SU-DHL-6 (cell line): Measurements from ENCODE around the gene GDI2.

Source experiments
- H2AFZ ChIP-seq: fragments of 200-600 bp; sonication (generic); 2 replicates; pipeline ENCODE4 v1.6.1; 2014; ENCODE audit warnings: low read depth, mild to moderate bottlenecking, moderate library complexity, mixed read lengths, antibody characterized with exemption, low read length; ENCODE audit not compliant: severe bottlenecking
- H3F3A ChIP-seq: fragments of 200-600 bp; shearing (Covaris generic); 2 replicates; pipeline ENCODE4 v1.6.0; 2016; ENCODE audit warnings: antibody characterized with exemption, mild to moderate bottlenecking; ENCODE audit not compliant: insufficient read depth
- H3K27ac ChIP-seq: fragments of 200-600 bp; sonication (generic); 2 replicates; pipeline ENCODE4 v1.5.1; 2016; ENCODE audit warnings: low read depth, mild to moderate bottlenecking, low read length, moderate library complexity, mixed read lengths
- H3K27me3 ChIP-seq: fragments of 200-600 bp; sonication (generic), shearing (Covaris generic); 2 replicates; pipeline ENCODE4 v1.6.0; 2014; ENCODE audit warnings: mild to moderate bottlenecking, low read length
- H3K36me3 ChIP-seq: fragments of 200-600 bp; sonication (generic); 2 replicates; pipeline ENCODE4 v1.6.1; 2014; ENCODE audit warnings: mild to moderate bottlenecking, low read length, mixed read lengths
- H3K4me2 ChIP-seq: fragments of 300-600, 200-600 bp; shearing (Covaris generic), sonication (generic); 2 replicates; pipeline ENCODE4 v1.6.0; 2014; ENCODE audit warnings: low read length, low read depth, mild to moderate bottlenecking; ENCODE audit not compliant: poor library complexity, severe bottlenecking
- H3K4me3 ChIP-seq: fragments of 200-600 bp; sonication (generic); 2 replicates; pipeline ENCODE4 v1.5.1; 2014; ENCODE audit warnings: antibody characterized with exemption, low read length, mild to moderate bottlenecking, mixed read lengths; ENCODE audit not compliant: insufficient read depth, poor library complexity, severe bottlenecking
- H3K79me2 ChIP-seq: fragments of 200-600 bp; sonication (generic); 2 replicates; pipeline ENCODE4 v1.6.1; 2014; ENCODE audit warnings: mild to moderate bottlenecking, low read length, moderate library complexity; ENCODE audit not compliant: insufficient read depth
- H3K9ac ChIP-seq: fragments of 200-600 bp; sonication (generic); 2 replicates; pipeline ENCODE4 v1.7.0; 2014; ENCODE audit warnings: mild to moderate bottlenecking, low read length
- H3K9me2 ChIP-seq: fragments of 200-600 bp; sonication (generic); replicated peaks from 2 replicates; pipeline ENCODE4 v1.6.1; 2014; ENCODE audit warnings: low read length; ENCODE audit not compliant: insufficient read depth
- H3K9me3 ChIP-seq: fragments of 200-600 bp; sonication (generic); 2 replicates; pipeline ENCODE4 v1.6.1; 2014; ENCODE audit warnings: low read length, mixed read lengths; ENCODE audit not compliant: insufficient read depth
- H4K20me1 ChIP-seq: fragments of 200-600 bp; sonication (generic); 2 replicates; pipeline ENCODE4 v1.6.1; 2014; ENCODE audit warnings: low read depth, mild to moderate bottlenecking, antibody characterized with exemption, low read length, moderate library complexity, mixed read lengths
- CTCF ChIP-seq: fragments of 200-600 bp; sonication (generic); IDR thresholded peaks from one replicate; pipeline ENCODE4 v1.5.1; 2017; ENCODE audit warnings: antibody characterized with exemption, mild to moderate bottlenecking, low read length, moderate library complexity; ENCODE audit not compliant: insufficient read depth, poor library complexity, severe bottlenecking
- EZH2phosphoT487 ChIP-seq: fragments of 200-600 bp; sonication (generic), shearing (Covaris generic); conservative IDR thresholded peaks from 2 replicates; pipeline ENCODE4 v1.6.1; 2018; ENCODE audit warnings: mild to moderate bottlenecking, antibody characterized with exemption, low read length, moderate library complexity, mixed read lengths

Gene GDI2

GRCh38 chr10:5817322-5818047, 4.3 kb upstream of the GDI2 start:
- Histone ChIP-seq H3K4me2 (no peak overlapping the region), H4K20me1 (no peaks in the 10 kb centered on the region), H3K27ac (no peak overlapping the region), H3K36me3 (no peaks in the 10 kb centered on the region; the same call in 1 of the 2 replicates), H3F3A (peaks cover 16% of the 10 kb centered on the region), H3K4me3 (no peak overlapping the region), H2AFZ (no peak overlapping the region), H3K9me2 (no peaks in the 10 kb centered on the region), H3K79me2 (peaks cover 23% of the 10 kb centered on the region), H3K9ac (no peak overlapping the region), H3K9me3 (no peaks in the 10 kb centered on the region), H3K27me3 (no peaks in the 10 kb centered on the region)
- TF ChIP-seq EZH2phosphoT487, result no peak
- no peak for TF ChIP-seq CTCF

GRCh38 chr10:5816170-5816569, 2.9 kb upstream of the GDI2 start:
- Histone ChIP-seq H3K4me3 (no peak overlapping the region), H3K9ac (peak overlapping the region; percentile 21; the same call in 1 of the 2 replicates), H3K4me2 (peak overlapping the region; percentile 46), H3K27ac (peak overlapping the region; percentile 49), H2AFZ (peak overlapping the region; percentile 11), H3K9me2 (no peaks in the 10 kb centered on the region), H3K9me3 (no peaks in the 10 kb centered on the region), H4K20me1 (peaks cover 8% of the 10 kb centered on the region; the same call in 1 of the 2 replicates), H3K36me3 (peaks cover under 1% of the 10 kb centered on the region; the same call in 1 of the 2 replicates), H3K27me3 (no peaks in the 10 kb centered on the region), H3K79me2 (peaks cover 36% of the 10 kb centered on the region), H3F3A (peaks cover 23% of the 10 kb centered on the region)
- TF ChIP-seq CTCF, result no peak
- TF ChIP-seq EZH2phosphoT487, result no peak

- peaks cover 54% of the 10 kb centered on the region for H3K79me2 ChIP-seq
These were observed 1.2 kb upstream of the GDI2 start for GRCh38 chr10:5814110-5815107.

More at GRCh38 chr10:5814110-5815107, 1.2 kb upstream of the GDI2 start:
- H3K4me2 ChIP-seq, result peak overlapping the region; percentile 83
- no peak overlapping the region for H2AFZ ChIP-seq
- H3K9me3 ChIP-seq, result no peaks in the 10 kb centered on the region
- H3K9me2 ChIP-seq, result no peaks in the 10 kb centered on the region
- TF ChIP-seq CTCF (no peak), EZH2phosphoT487 (no peak)
- peaks cover 32% of the 10 kb centered on the region for H3F3A ChIP-seq
- peak overlapping the region; percentile 100 for H3K9ac ChIP-seq
- H3K4me3 ChIP-seq, result peak overlapping the region; percentile 82
- no peaks in the 10 kb centered on the region for H3K27me3 ChIP-seq
- peaks cover 4% of the 10 kb centered on the region; the same call in 1 of the 2 replicates for H3K36me3 ChIP-seq
- H4K20me1 ChIP-seq, result peaks cover 25% of the 10 kb centered on the region
- peak overlapping the region; percentile 82 for H3K27ac ChIP-seq
